GM21423 (cell line): ENCODE data around the gene IL17F.
A peak's percentile ranks its signal among the peaks of the same experiment; 100 is the strongest.
"Not testable (repeated sequence)": the region's sequence is repeated elsewhere in the genome, so short reads cannot be mapped to it uniquely, and the experiment has no call there.

Experiments
- ATAC-seq: cut with Tn5 transposase; IDR thresholded peaks from one replicate; pipeline ENCODE4 v1.9.1; 2021; ENCODE audit warnings: mild to moderate bottlenecking, moderate library complexity; ENCODE audit not compliant: unreplicated experiment

Gene IL17F

DNA sequence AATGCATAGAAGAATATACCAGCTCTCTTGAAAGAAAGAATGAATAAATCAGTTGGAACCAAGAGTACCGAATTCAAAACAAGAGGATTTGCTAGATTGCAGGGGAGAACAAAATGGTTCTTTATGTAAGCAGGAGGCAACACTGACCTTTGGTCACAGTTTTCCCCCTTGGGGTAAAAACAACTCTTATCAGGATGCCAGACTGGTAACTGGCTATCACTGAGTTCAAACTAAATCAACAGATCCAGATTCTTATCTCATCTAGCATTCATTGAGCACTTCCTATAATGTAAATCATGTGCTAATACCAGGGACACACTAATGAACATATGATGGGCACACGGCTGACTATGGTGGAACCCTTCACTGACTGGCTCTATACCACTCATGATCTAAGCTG is 4.8 kb upstream of the IL17F start:
- ATAC-seq: no peak

DNA sequence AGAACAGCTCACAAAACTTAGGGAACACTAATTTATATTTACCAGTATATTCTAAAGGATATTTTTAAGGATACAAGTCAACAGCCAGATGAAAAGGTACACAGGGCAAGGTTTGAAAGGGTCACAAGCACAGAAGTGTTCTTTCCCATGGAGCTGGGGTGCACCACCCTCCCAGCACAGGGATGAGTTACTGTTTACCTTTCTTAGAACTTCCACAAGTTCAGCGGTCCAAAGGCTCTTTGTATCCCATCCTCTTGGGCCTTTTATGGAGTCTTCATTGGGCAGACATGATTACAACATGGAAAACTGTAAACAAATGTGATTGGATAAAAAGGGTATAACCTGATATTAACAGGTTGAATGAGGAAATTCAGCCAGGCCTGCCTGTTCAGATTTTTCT is 1.1 kb upstream of the IL17F start:
- no peak for ATAC-seq

DNA sequence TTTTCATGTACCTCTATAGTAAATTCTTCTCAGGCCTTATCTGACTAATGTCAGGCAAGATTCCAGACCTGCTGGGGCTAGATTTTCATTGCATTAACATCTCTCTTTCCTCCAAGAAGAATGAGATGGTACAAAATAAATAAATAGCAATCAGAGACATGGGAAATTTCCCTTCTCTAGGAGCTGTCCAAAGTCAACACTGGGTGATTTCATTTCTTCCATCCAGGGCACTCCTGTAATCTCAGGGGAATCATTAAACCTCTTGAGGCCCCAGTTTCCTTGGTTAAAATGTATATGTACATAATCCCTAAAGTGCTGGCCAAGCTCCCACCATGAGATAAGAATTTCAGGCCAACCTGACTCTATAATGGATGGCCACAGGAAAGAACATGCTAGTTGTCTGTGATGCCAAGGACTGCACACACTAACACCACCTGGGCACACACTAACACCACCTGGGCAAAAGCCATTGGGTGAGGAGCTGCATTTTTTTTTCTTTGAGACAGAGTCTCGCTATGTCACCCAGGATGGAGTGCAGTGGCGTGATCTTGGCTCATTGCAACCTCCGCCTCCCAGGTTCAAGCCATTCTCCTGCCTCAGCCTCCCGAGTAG is 912 bp downstream of the IL17F start:
- ATAC-seq: no peak

DNA sequence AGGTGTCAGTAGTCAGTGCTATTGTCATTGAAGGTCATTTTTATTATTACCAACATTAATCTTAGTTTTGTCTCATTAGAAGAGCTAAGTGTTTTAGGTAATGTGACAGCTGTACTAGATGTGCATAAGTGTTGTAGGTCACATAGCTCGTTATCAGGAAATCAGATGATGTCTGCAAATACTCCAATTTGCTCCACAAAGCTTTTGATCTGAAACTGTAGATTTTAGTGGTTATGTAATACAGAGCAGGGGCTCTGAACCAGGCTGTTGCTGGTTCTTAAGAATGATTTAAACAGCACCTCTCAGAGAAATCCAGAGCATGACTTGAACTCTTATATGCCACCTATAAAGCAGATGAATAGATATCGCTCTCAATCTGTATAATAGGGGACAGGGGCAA is 2.5 kb downstream of the IL17F start:
- ATAC-seq: no peak

DNA sequence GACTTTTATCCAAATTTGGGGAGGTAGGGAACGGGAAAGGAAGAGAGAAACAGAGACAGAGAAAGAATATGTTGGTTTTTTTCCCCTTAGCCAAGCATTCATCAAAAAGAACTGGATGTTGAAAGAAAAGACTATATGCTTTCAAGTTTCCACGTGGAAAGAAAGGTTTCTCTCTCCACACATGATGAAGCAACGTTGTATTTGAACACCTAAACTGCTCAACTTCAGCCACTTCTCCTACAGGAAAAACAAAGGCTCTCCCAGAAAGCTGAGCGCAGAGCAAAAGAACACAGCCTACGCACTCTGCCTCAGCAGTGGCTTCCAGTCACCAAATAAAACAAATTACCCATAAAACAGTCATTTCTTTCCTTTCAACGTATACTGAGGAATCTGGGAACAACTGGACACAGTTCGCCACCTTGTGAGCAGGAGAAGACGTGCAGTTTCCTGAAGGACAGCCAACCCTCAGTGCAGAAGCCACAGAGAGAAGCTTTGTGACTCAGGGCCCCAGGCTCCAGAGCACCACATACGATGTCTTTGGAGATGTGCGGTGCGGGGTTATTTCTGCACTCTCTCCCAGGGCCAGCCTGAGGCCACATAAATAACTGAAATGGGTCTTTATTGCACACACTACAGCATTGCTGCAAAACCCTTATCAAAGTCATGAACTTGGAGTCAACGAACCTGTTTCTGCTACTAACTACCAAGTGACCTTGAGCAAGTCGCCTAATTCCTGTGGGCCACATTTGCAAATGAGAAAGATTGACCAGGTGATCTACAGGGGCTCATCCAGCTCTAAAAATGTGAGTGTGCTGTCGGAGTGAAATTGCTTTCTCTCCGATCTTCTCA is 10.1 kb downstream of the IL17F start:
- no peak for ATAC-seq

DNA sequence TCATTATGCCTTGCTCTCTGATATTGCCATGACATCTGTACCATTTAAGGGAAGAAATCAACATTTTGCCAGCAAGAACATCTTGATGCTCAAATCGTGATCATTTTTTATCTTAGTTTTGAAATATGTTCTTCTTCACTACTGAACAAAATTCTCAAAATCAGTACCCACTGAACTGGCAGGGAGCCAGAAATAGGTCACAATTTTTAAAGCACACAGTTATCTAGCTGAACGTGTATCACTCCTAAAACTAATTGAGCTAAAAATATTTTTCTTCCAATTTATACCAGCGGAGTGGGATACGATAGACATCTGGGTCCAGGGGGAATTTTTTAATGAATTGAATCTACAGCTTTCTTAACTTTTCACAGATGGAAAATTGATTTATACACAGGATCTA is 11.3 kb downstream of the IL17F start:
- ATAC-seq: no peak

DNA sequence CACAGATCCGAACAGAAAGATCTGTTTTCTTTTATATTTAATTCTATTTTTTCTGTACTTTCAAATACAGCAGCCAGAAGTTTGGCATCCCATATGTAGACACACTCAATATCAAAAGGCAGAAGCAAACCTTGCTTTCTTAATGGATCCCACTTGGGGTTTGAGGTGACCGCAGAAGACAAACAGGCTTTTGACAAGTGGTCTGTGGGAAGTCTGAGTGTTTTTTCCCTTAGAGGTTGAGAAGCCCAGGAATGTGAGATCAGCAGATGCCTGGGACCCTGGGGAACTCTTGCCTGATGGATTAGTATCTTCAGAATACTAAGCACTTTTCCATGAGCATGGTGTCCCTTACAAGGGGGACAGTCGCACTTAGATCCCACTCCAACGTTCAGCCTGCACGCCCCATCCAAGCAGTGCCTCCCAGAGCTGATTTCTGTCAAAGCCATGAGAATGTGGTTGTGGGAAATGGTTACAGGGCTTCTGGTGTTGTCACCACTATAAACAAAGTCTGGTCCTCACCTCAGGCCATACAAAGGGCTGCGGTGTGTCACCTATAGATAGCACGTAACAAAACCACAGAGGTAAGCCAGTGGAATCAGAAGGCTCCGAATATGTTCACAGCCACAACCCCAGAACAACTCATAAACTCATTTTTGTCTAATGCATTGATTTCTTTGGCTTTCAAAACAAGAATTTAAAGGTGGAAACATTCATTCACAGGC is 12.7 kb downstream of the IL17F start:
- no peak for ATAC-seq

DNA sequence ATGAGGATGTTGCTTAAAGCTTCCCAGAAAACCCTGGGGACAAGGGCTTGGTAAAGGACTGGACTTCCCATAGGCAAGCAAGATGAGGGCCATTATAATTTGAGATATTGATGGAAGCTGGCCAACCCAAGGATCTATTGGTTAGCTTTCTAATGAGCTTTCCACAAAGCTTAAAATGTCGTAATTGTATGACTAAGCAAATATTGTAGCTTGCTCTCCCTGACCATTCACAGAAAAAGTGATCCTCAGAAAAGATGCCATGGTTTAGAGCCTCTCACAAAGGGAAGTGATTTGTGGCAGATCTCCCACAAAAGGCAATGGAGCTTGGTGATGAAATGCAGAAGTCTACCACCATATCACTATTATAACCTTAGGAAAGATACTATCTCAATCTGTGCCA is 13.6 kb downstream of the IL17F start:
- ATAC-seq: no peak

DNA sequence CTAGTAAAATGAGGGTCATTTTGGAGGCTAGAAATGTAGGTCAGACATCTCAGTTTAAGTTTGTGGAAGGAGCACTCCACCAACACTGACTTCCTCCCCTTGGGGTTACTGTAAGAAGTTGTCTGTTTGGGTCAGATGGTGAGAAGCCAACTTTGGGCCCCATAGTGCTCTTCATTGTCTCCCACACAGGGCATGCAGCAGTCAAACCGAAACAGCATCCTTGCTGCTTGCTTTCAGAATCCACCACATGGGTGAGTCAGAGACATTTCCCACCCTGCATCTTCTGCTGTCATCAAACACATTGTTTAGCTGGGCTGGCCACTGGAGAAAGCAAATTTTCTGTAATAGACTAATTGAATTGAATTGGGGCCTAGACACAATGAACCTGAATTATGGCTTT is 16.8 kb downstream of the IL17F start:
- ATAC-seq: peak; percentile 99

DNA sequence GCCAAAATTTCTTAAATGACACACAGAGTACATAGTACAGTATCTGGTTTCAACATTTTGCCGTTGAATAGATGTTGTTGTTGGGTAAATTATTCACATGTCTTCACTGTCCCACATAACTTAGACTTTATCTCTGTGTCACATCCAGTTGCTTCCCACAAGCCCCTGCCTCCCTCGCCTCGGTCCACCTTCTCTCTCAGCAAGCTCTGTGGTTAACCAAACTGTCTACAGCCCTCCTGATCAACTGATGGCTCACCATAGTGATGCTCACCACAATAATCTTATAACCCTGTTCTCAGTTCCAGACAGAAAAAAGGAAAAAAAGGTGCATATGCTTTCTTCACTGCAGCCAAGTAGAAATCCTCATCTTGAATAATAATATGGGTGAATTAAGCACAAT is 23.0 kb downstream of the IL17F start:
- ATAC-seq: peak; percentile 84

DNA sequence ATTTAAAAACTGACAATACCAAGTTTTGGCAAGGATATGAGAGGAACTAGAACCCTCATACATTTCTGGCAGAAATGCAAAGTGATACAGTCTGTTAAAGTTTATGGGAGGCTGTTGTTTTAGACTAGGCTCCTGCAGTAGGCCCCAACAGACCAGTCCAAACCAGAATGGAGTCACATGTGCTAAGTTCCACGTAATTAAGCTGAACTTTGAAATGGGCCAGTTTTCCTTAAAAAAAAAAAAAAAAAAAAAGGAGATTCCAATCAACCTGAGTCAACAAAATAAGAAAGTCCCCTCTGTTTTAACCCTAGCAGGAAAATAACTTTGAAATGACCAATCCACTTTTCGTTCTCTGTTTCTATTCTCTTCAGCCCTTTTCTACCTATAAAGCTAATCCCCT is 26.5 kb downstream of the IL17F start:
- ATAC-seq: no peak

DNA sequence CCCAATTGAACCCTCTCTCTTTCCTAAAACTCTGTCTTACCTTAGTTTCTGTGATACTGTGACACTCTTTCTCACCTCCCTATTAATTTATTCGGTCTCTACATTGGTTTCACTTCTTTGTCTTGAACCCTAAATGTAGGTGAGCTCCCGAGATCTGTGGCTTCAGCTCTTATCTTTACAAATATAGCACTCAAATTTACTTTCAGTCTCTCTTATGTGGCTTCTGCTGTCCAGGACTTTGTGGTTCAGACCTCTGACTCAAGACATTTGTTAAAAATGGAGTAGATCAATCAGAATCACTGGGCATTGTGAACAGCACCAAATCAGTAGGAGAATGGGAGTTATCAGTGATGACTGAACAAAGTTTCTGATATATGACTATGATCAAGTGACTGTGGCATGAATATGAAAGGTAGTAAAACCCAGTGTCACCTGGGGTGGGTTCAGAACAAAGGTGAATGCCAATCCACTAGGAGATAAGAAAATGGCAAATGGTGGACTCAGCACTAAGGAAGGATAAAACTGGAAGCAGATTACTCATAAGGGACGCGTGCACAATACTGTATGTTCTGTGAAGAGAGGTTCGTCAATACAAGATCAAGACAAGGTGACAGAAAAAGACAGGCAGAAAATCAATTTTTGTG is 27.2 kb downstream of the IL17F start:
- ATAC-seq: no peak

DNA sequence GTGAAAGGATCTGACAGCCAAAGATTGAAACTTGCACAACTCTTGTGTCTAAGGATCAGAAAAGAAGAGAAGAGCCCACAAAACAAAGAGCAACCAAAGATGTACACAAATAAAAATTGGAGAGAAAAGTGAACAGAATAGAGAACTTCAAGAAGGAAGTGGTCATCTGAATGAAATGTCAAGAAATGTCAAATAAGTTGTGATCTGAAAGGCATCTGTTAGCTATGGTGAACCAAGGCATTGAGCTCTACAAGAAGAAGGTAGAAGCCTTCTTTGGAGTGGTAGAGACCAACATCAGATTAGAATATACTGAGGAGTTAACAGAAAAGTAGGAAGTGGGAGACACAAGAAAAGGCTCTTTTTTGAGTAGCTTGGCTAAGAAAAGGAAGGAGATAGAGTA is 28.5 kb downstream of the IL17F start:
- no peak for ATAC-seq

DNA sequence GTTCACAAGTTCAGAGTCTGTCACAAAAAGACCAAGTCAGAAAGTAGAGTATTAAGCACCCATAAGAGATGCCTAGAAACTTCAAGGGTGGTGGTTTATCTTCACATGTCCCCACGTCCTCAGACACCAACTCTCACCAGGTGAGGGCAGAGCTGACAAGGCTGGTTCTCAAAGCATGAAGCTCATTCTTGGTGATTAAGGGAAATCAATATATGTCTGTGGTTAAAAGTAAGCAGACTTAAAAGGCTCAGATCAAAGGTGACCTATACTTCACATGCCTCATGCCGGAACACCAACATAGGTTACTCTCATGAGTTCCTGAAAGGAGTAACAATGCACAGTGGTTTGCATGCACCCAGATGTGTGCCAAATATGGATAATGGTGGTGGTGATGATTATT is 31.2 kb downstream of the IL17F start:
- no peak for ATAC-seq

DNA sequence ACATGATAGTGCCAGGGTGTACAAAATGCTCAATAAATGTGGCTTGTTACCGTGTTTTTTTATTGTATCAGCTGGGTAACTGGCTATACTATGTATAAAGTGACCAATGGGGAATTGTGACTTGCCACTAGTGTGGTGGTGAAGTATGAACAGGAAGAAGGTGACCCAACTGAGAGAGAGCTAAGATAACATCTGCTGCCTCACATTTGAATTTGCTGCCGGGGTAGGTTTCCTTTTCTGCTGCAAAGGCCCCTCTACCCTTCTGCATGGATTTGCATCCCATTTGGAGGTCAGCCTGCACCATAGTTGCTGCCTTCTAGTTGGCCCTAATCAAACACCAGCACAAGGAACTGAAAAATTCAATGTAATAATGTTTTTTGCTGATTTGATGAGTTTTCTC is 34.1 kb downstream of the IL17F start:
- ATAC-seq: peak; percentile 43

DNA sequence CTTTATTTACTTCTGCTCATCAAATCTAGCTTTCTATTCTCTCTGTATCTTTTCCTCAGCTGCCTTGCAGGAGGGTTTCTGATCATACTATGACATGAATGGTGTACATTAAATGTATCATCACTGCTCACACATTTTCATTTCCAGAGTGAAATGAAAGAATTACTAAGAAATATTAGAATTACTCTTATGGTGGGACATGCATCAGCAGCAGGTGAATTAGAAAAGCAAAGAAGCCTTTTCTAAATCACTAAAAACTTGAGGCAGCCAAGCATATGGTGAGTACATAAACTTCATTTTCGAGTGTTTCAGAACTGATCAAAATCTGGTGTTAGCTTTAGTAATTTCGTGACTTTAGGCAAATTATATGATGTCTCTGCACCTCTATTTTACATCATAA is 34.5 kb downstream of the IL17F start:
- ATAC-seq: no peak

DNA sequence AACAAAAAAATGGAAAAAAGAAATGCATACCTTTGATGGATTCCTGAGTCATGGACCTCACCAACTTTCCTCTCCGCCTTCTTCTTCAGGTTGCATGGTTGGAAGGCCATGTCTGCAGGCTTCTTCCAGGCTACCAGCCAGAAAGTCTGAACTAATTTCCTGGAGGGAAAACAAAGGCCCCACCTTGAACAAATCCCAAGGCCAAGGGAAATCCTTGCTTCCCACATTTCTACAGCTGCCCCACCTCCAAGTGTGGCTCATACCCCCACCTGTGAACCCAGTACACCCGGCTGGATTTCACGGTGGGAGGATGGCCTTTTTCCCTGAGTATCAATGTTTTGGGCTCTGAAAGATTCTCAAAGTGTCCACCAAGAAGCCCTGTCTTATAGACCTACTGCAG is 35.7 kb downstream of the IL17F start:
- ATAC-seq: no peak

DNA sequence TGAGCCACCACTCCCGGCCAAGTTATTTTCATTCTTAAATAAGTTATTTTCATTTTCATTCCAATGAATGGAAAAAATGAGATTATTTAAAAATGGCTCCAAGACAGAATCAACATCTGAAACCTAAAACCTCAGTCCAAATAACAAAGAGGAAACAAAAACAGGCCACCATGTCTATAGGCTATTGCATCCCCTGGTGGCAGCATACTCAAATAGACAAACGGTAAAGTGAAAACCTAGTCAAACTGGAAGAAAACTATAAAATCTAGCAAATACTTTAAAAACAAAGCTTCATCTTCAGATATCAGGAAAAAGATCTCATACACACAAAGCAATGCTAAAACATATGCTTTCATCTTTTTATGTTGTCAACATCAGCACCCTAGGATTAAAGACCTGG is 37.2 kb downstream of the IL17F start:
- no peak for ATAC-seq

DNA sequence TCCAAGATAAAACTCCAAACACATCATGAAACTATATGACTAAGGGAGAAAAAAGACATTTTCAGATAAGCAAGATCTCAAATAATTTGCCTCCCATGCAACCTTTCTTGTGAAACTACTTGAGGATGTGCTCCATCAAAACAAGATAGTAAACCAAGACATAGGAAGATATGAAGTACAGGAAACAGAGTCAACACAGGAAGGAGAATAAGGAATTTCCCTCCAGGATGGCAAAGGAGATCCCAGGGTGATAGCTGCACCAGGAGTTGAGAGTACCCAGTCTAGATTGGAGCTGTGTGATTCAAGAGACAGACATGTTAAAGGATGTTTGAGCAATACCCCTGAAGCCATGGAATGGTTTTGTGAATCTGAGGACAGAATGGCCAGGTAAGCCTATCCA is 42.8 kb downstream of the IL17F start:
- ATAC-seq: no peak

DNA sequence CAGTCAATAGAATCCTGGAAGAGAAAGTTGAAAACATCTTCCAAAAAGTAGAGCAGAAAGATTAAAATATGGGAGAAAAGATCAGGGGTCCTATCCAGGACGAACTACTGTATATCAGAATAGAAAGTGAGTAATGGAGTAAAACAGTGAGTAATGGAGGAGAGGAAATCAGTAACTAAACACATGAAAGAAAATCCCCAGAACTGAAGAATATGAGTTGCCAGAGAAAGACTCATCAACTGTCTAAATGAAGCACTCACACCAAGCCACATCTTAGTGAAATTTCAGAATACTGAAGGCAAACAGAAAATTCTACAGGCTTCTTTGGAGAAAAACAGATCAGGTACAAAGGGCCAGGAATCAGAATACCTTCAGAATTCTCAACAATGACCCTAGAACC is 43.3 kb downstream of the IL17F start:
- no peak for ATAC-seq

DNA sequence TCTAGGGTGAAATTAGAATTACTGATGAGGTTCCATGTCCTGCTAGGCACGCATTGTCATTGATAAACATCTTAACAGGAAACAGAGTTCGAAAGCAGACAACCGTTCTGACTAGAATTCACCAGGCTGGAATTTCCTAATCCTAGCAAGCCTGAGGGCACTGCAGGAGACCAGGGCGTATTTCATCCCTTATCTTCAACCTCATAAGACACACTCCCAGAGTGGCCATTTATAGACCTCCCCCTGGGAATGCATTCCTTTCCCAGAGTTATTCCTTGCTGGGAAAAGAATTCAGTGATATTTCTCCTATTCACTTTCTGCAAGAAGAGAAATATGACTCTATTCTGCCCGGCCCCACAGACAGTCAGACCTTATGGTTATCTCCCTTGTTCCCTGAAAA is 44.2 kb downstream of the IL17F start:
- not testable (repeated sequence) for ATAC-seq

DNA sequence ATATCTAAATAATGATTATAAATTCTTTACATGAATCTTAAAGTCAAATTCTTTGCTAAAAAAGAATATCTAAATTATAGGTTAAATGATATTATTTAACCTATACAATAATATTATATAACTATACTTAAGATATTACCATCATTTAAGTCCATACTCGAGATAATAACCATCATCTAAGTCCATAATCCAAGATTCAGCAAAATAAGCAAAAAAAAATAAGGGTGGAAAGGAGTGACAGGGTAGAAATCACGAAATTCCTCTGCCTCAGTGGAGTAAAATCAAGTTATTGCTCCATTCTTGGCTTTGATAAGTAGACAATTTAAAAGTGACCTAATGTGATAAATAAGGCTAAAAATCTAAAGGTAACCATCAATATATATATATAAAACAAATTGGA is 48.4 kb downstream of the IL17F start:
- no peak for ATAC-seq
